Neural progenitor cell (in vitro differentiated cells): ENCODE measurements around the gene STK17B. TPM values are rescaled to one million over a fixed set of nuclear protein-coding genes. Genes with fewer than 3 reads are reported as not detected.

ENCODE experiments used
- DNase-seq: peaks from one replicate; pipeline ENCODE4 v3.0.0-alpha.2; 2016; ENCODE audit warnings: low spot score
- H2AFZ ChIP-seq: fragments of 200-600 bp; sonication (generic); replicated peaks from 2 replicates; pipeline ENCODE4 v1.6.1; 2016; ENCODE audit warnings: antibody characterized with exemption
- H3F3A ChIP-seq: fragments of 200-600 bp; sonication (generic); 2 replicates; pipeline ENCODE4 v1.6.1; 2016; ENCODE audit warnings: antibody characterized with exemption, low read depth
- H3K27ac ChIP-seq: fragments of 200-600 bp; sonication (generic); 2 replicates; pipeline ENCODE4 v1.5.1; 2016; ENCODE audit warnings: mild to moderate bottlenecking
- H3K27me3 ChIP-seq: fragments of 200-600 bp; sonication (generic); 2 replicates; pipeline ENCODE4 v1.6.1; 2016; ENCODE audit warnings: mild to moderate bottlenecking, moderate library complexity
- H3K36me3 ChIP-seq: fragments of 200-600 bp; sonication (generic); 2 replicates; pipeline ENCODE4 v1.5.1; 2016
- H3K4me1 ChIP-seq: fragments of 200-600 bp; sonication (generic); 2 replicates; pipeline ENCODE4 v1.6.1; 2016; ENCODE audit warnings: mixed run types
- H3K4me2 ChIP-seq: fragments of 200-600 bp; sonication (generic); 2 replicates; pipeline ENCODE4 v1.6.1; 2016
- H3K4me3 ChIP-seq: fragments of 200-600 bp; sonication (generic); 2 replicates; pipeline ENCODE4 v1.5.1; 2016
- H3K79me2 ChIP-seq: fragments of 200-600 bp; sonication (generic); 2 replicates; pipeline ENCODE4 v1.6.1; 2016; ENCODE audit warnings: low read depth
- H3K9ac ChIP-seq: fragments of 200-600 bp; sonication (generic); 2 replicates; pipeline ENCODE4 v1.6.1; 2016
- H3K9me3 ChIP-seq: fragments of 200-600 bp; sonication (generic); 2 replicates; pipeline ENCODE4 v1.5.1; 2016; ENCODE audit warnings: low read depth
- H4K20me1 ChIP-seq: fragments of 200-600 bp; sonication (generic); 2 replicates; pipeline ENCODE4 v1.6.1; 2016; ENCODE audit warnings: low read depth
- H3K27ac Mint-ChIP-seq: 3 replicates; pipeline ENCODE4 v1.8.0; 2021; ENCODE audit warnings: mixed read lengths
- H3K27me3 Mint-ChIP-seq: 2 replicates; pipeline ENCODE4 v1.8.0; 2022; ENCODE audit warnings: low read depth, mild to moderate bottlenecking, inconsistent platforms, moderate library complexity, mixed read lengths; ENCODE audit not compliant: insufficient read depth
- H3K36me3 Mint-ChIP-seq: 3 replicates; pipeline ENCODE4 v1.8.0; 2021; ENCODE audit warnings: mixed read lengths
- H3K4me1 Mint-ChIP-seq: 3 replicates; pipeline ENCODE4 v1.8.0; 2021; ENCODE audit warnings: mixed read lengths
- H3K4me3 Mint-ChIP-seq: 3 replicates; pipeline ENCODE4 v1.8.0; 2021; ENCODE audit warnings: mild to moderate bottlenecking, moderate library complexity, mixed read lengths
- H3K9me3 Mint-ChIP-seq: 3 replicates; pipeline ENCODE4 v1.8.0; 2020; ENCODE audit warnings: mixed read lengths
- EZH2 ChIP-seq: fragments of 200-600 bp; sonication (generic); IDR thresholded peaks from 2 replicates; pipeline ENCODE4 v1.6.1; 2017; ENCODE audit warnings: antibody characterized with exemption, mild to moderate bottlenecking, moderate library complexity
- EZH2phosphoT487 ChIP-seq: fragments of 200-600 bp; sonication (generic); IDR thresholded peaks from 2 replicates; pipeline ENCODE4 v1.6.1; 2017; ENCODE audit warnings: antibody characterized with exemption
- total RNA-seq: library from RNA; depleted of rRNA; stranded (reverse); fragments of >200 nt; gene quantifications from 2 replicates; pipeline ENCODE4 v1.2.3, GENCODE V29; 2015; ENCODE audit warnings: low replicate concordance
- TF ChIP-seq, protein P1 (sequence below): fragments of 200-600 bp; sonication (generic); IDR thresholded peaks from 2 replicates; pipeline ENCODE4 v1.5.1; 2017; ENCODE audit warnings: antibody characterized with exemption, mild to moderate bottlenecking

The STK17B gene
- total RNA-seq, 1 donor from 2014 or later: 35.4 TPM

DNA sequence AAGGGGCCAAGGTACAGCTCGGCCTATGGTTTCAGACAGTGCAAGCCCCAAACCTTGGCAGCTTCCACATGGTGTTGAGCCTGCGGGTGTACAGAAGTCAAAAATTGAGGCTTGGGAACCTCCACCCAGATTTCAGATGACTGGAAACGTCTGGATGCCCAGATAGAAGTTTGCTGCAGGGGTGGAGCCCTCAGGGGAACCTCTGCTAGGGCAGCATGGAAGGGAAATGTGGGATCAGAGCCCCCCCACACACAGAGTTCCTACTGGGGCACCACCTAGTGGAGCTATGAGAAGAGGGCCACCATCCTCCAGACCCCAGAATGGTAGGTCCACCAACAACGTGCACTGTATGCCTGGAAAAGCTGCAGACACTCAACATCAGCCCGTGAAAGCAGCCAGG lies 87.8 kb downstream of the STK17B start:
- DNase-seq: no peak
- Mint-ChIP-seq H3K36me3 (peaks cover 7% of the 10 kb centered on the region), H3K9me3 (peaks cover 24% of the 10 kb centered on the region), H3K4me3 (no peak overlapping the region), H3K4me1 (no peaks in the 10 kb centered on the region), H3K27me3 (peaks cover 4% of the 10 kb centered on the region), H3K27ac (no peak overlapping the region)
- no peaks in the 10 kb centered on the region for H4K20me1 ChIP-seq
- H3K36me3 ChIP-seq: no peaks in the 10 kb centered on the region
- no peaks in the 10 kb centered on the region for H3K27me3 ChIP-seq
- no peak overlapping the region for H2AFZ ChIP-seq
- H3K9ac ChIP-seq: no peak overlapping the region
- no peaks in the 10 kb centered on the region for H3K4me1 ChIP-seq
- no peaks in the 10 kb centered on the region for H3F3A ChIP-seq
- H3K79me2 ChIP-seq: no peaks in the 10 kb centered on the region
- H3K4me3 ChIP-seq: no peak overlapping the region
- no peaks in the 10 kb centered on the region for H3K9me3 ChIP-seq
- H3K27ac ChIP-seq: no peak overlapping the region
- no peak overlapping the region for H3K4me2 ChIP-seq
- TF ChIP-seq, protein P1, sequence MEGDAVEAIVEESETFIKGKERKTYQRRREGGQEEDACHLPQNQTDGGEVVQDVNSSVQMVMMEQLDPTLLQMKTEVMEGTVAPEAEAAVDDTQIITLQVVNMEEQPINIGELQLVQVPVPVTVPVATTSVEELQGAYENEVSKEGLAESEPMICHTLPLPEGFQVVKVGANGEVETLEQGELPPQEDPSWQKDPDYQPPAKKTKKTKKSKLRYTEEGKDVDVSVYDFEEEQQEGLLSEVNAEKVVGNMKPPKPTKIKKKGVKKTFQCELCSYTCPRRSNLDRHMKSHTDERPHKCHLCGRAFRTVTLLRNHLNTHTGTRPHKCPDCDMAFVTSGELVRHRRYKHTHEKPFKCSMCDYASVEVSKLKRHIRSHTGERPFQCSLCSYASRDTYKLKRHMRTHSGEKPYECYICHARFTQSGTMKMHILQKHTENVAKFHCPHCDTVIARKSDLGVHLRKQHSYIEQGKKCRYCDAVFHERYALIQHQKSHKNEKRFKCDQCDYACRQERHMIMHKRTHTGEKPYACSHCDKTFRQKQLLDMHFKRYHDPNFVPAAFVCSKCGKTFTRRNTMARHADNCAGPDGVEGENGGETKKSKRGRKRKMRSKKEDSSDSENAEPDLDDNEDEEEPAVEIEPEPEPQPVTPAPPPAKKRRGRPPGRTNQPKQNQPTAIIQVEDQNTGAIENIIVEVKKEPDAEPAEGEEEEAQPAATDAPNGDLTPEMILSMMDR: no peak
- no peak for TF ChIP-seq EZH2phosphoT487
- no peak for TF ChIP-seq EZH2

Other genes with a start within 250 kb of the STK17B start
- 0.25 and 0.49 TPM in 2 replicates for gene DNAH7, start 102.7 kb downstream of the STK17B start, total RNA-seq